A549 (cell line): ENCODE results near the gene HS6ST3. TPM values are rescaled to one million over a fixed set of nuclear protein-coding genes. Genes with fewer than 3 reads are reported as not detected.

Experiments used
- ATAC-seq, 2 experiments: fragments of 200-7000 bp in 1 of 2; fragments of >200 bp in 1 of 2; cut with Nextera tagmentation in 1 of 2; cut with Tn5 transposase in 1 of 2; 3 replicates each; pipeline versions ENCODE4 v1.8.0 to v1.9.1; 2018 to 2020; ENCODE audit warnings: mild to moderate bottlenecking in 1 of 2, moderate library complexity in 1 of 2
- CTCF ChIA-PET: fragments of 300-600 bp; sonication (Branson Sonifier 250); formaldehyde crosslinking; extraction: SDS; loops from one replicate; lab custom pipeline; 2021; ENCODE audit warnings: antibody characterized with exemption, inconsistent platforms; lab: Yijun Ruan, JAX
- POLR2A ChIA-PET: fragments of 350-600 bp; formaldehyde crosslinking; extraction: SDS; loops from one replicate; lab custom pipeline; 2021; ENCODE audit warnings: antibody characterized with exemption, inconsistent platforms; lab: Yijun Ruan, JAX
- DNase-seq, 2 experiments: peaks; one replicate each; pipeline versions ENCODE4 v3.0.0 to v3.0.0-alpha.2; 2011 to 2016; ENCODE audit warnings: low read depth in 1 of 2, low spot score in 1 of 2
- FAIRE-seq: peaks from 2 replicates; lab custom pipeline; 2011; peaks lifted over from hg19 to GRCh38; lab: Jason Lieb, UNC
- H3K27ac ChIP-seq, 2 experiments: fragments of >200 bp; sonication (Bioruptor Twin); formaldehyde crosslinking; 3 replicates each; pipeline ENCODE4 v1.5.1; 2016 to 2017
- H3K4me1 ChIP-seq: fragments of >200 bp; sonication (Bioruptor Twin); formaldehyde crosslinking; 3 replicates; pipeline ENCODE4 v1.6.1; 2016
- H3K4me2 ChIP-seq: fragments of >200 bp; sonication (Bioruptor Twin); formaldehyde crosslinking; 3 replicates; pipeline ENCODE4 v1.6.1; 2016
- H3K4me3 ChIP-seq: fragments of >200 bp; sonication (Bioruptor Twin); formaldehyde crosslinking; 3 replicates; pipeline ENCODE4 v1.5.1; 2016
- H3K9me3 ChIP-seq: fragments of >200 bp; sonication (Bioruptor Twin); formaldehyde crosslinking; 3 replicates; pipeline ENCODE4 v1.6.1; 2016
- BCL3 ChIP-seq: fragments of >200 bp; sonication (Bioruptor Twin); formaldehyde crosslinking; IDR thresholded peaks from 3 replicates; pipeline ENCODE4 v1.6.1; 2016
- CBX2 ChIP-seq: fragments of 200-600 bp; sonication (generic); IDR thresholded peaks from 2 replicates; pipeline ENCODE4 v1.6.1; 2016; ENCODE audit warnings: low read depth, mild to moderate bottlenecking, borderline replicate concordance
- CBX8 ChIP-seq: fragments of 200-600 bp; sonication (generic); IDR thresholded peaks from 2 replicates; pipeline ENCODE4 v1.6.1; 2016
- CHD2 ChIP-seq: fragments of 150-350 bp; IDR thresholded peaks from 2 replicates; pipeline ENCODE4 v1.6.1; 2014; ENCODE audit warnings: low read length; ENCODE audit not compliant: partially characterized antibody
- CHD4 ChIP-seq: fragments of 200-600 bp; sonication (generic); IDR thresholded peaks from 2 replicates; pipeline ENCODE4 v1.6.1; 2016; ENCODE audit warnings: antibody characterized with exemption, mild to moderate bottlenecking, borderline replicate concordance
- EHF ChIP-seq: fragments of 250-450 bp; sonication (Bioruptor Pico); IDR thresholded peaks from 2 replicates; pipeline ENCODE4 v1.5.0; 2020; ENCODE audit warnings: mild to moderate bottlenecking
- EP300 ChIP-seq, 2 experiments: fragments of >200 bp; sonication (Bioruptor Twin); formaldehyde crosslinking; IDR thresholded peaks; 2 replicates in 1 of 2; 3 replicates in 1 of 2; pipeline ENCODE4 v1.6.1; 2016 to 2017
- ESRRA ChIP-seq: fragments of 150-350 bp; IDR thresholded peaks from 2 replicates; pipeline ENCODE4 v1.6.1; 2014; ENCODE audit warnings: mild to moderate bottlenecking, low read length, borderline replicate concordance
- FOSL2 ChIP-seq, 2 experiments: fragments of 450-650 bp in 1 of 2; fragments of >200 bp in 1 of 2; sonication (Bioruptor Twin) in 1 of 2; formaldehyde crosslinking; IDR thresholded peaks; 2 replicates each; pipeline versions ENCODE4 v1.5.0 to v1.6.1; 2016 to 2020; ENCODE audit warnings: mild to moderate bottlenecking in 1 of 2, moderate library complexity in 1 of 2
- FOXS1 ChIP-seq: fragments of 250-450 bp; sonication (Bioruptor Pico); IDR thresholded peaks from 2 replicates; pipeline ENCODE4 v1.5.0; 2020; ENCODE audit warnings: mild to moderate bottlenecking, moderate library complexity
- GATA3 ChIP-seq: IDR thresholded peaks from 2 replicates; pipeline ENCODE4 v1.6.1; 2012; ENCODE audit warnings: borderline replicate concordance
- HDAC2 ChIP-seq: fragments of 200-600 bp; sonication (generic); IDR thresholded peaks from 2 replicates; pipeline ENCODE4 v1.6.1; 2016
- HEYL ChIP-seq: fragments of 250-450 bp; sonication (Bioruptor Pico); IDR thresholded peaks from 2 replicates; pipeline ENCODE4 v1.8.0; 2021; ENCODE audit warnings: mild to moderate bottlenecking, moderate library complexity
- HOXB13 ChIP-seq: fragments of 250-450 bp; sonication (Bioruptor Pico); IDR thresholded peaks from 2 replicates; pipeline ENCODE4 v1.5.0; 2020; ENCODE audit warnings: low read depth, mild to moderate bottlenecking, moderate library complexity
- JUNB ChIP-seq: fragments of >200 bp; sonication (Bioruptor Twin); formaldehyde crosslinking; IDR thresholded peaks from 2 replicates; pipeline ENCODE4 v1.6.1; 2016
- KDM5A ChIP-seq: fragments of 200-600 bp; sonication (generic); IDR thresholded peaks from 2 replicates; pipeline ENCODE4 v1.6.1; 2016; ENCODE audit warnings: antibody characterized with exemption, mild to moderate bottlenecking
- MAFK ChIP-seq: fragments of 450-650 bp; IDR thresholded peaks from 2 replicates; pipeline ENCODE4 v1.6.1; 2014; ENCODE audit not compliant: partially characterized antibody
- NPAS2 ChIP-seq: fragments of 250-450 bp; sonication (Bioruptor Pico); IDR thresholded peaks from 2 replicates; pipeline ENCODE4 v1.8.0; 2022; ENCODE audit warnings: mild to moderate bottlenecking, moderate library complexity, borderline replicate concordance
- NR3C1 ChIP-seq: fragments of >200 bp; sonication (Bioruptor Twin); formaldehyde crosslinking; IDR thresholded peaks from 3 replicates; pipeline ENCODE4 v1.6.1; 2017
- PBX3 ChIP-seq: IDR thresholded peaks from 2 replicates; pipeline ENCODE4 v1.6.1; 2012
- PHF8 ChIP-seq: fragments of 200-600 bp; sonication (generic); IDR thresholded peaks from 2 replicates; pipeline ENCODE4 v1.6.1; 2016; ENCODE audit warnings: low read depth, mild to moderate bottlenecking, antibody characterized with exemption, moderate library complexity, borderline replicate concordance
- RARB ChIP-seq: fragments of 250-450 bp; sonication (Bioruptor Pico); IDR thresholded peaks from 2 replicates; pipeline ENCODE4 v1.8.0; 2021; ENCODE audit warnings: mild to moderate bottlenecking, moderate library complexity
- RFX5 ChIP-seq: fragments of 450-650 bp; IDR thresholded peaks from 2 replicates; pipeline ENCODE4 v1.7.1; 2014; ENCODE audit warnings: antibody characterized with exemption, mild to moderate bottlenecking, moderate library complexity
- TP53 ChIP-seq: fragments of 250-450 bp; sonication (Bioruptor Pico); IDR thresholded peaks from 2 replicates; pipeline ENCODE4 v1.5.0; 2021; ENCODE audit warnings: mild to moderate bottlenecking, moderate library complexity
- ZC3H11A ChIP-seq: fragments of 450-650 bp; IDR thresholded peaks from 2 replicates; pipeline ENCODE4 v1.6.1; 2014; ENCODE audit warnings: antibody characterized with exemption, mild to moderate bottlenecking
- ZNF302 ChIP-seq: fragments of 250-450 bp; sonication (Bioruptor Pico); IDR thresholded peaks from 2 replicates; pipeline ENCODE4 v1.9.0; 2021; ENCODE audit warnings: inconsistent platforms, mild to moderate bottlenecking, moderate library complexity
- WGBS: methylation state at CpG from one replicate; pipeline ENCODE4 v1.1.6; 2017; ENCODE audit errors: missing lambda C conversion rate; 5-methylcytosine and 5-hydroxymethylcytosine counted together
- polyA plus RNA-seq, 4 experiments: library from polyadenylated mRNA; depleted of rRNA in 3 of 4; stranded (reverse); fragments of >200 nt; fragmentation: RNase III in 1 of 4; extraction: RNeasy Plus Mini Kit Qiagen cat#74134 plus additional on column Dnase treatment in 1 of 4; gene quantifications; 2 replicates in 3 of 4; 3 replicates in 1 of 4; pipeline ENCODE4 v1.2.3, GENCODE V29; 2011 to 2017
- TF ChIP-seq, protein P1 (sequence below): fragments of 450-650 bp; IDR thresholded peaks from 2 replicates; pipeline ENCODE4 v1.6.1; 2014; ENCODE audit warnings: antibody characterized with exemption
- TF ChIP-seq, protein P2 (sequence below): IDR thresholded peaks from 2 replicates; pipeline ENCODE4 v1.6.1; 2012

HS6ST3 gene
- polyA plus RNA-seq, 2 of the 4 experiments (the other 2 are of a cell fraction): not detected

GRCh38 chr13:96308568-96308967 lies 218.7 kb downstream of the HS6ST3 start:
- DNase-seq: no peak
- TF ChIP-seq HEYL (no peak), EHF (CRISPR knock-in tag) (no peak), ZC3H11A (no peak), GATA3 (no peak), NPAS2 (CRISPR knock-in tag) (no peak), FOXS1 (CRISPR knock-in tag) (no peak), KDM5A (no peak), CHD4 (no peak), HDAC2 (no peak), EP300 (IDR thresholded peaks at IDR 0.05) (no peak), CBX8 (no peak), RARB (CRISPR knock-in tag) (no peak), PHF8 (no peak)
- TF ChIP-seq, protein P1, sequence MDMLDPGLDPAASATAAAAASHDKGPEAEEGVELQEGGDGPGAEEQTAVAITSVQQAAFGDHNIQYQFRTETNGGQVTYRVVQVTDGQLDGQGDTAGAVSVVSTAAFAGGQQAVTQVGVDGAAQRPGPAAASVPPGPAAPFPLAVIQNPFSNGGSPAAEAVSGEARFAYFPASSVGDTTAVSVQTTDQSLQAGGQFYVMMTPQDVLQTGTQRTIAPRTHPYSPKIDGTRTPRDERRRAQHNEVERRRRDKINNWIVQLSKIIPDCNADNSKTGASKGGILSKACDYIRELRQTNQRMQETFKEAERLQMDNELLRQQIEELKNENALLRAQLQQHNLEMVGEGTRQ: no peak
- TF ChIP-seq, protein P2, sequence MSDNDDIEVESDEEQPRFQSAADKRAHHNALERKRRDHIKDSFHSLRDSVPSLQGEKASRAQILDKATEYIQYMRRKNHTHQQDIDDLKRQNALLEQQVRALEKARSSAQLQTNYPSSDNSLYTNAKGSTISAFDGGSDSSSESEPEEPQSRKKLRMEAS: no peak
- no peak for ATAC-seq
- Histone ChIP-seq H3K27ac (no peak overlapping the region), H3K9me3 (no peaks in the 10 kb centered on the region), H3K4me3 (no peak overlapping the region), H3K4me2 (no peak overlapping the region), H3K4me1 (no peaks in the 10 kb centered on the region)
- FAIRE-seq: no peak
- CTCF ChIA-PET: no interaction called here
- WGBS: 12% methylated on average over 3 of the region's 3 CpGs
- POLR2A ChIA-PET: no interaction called here

DNA sequence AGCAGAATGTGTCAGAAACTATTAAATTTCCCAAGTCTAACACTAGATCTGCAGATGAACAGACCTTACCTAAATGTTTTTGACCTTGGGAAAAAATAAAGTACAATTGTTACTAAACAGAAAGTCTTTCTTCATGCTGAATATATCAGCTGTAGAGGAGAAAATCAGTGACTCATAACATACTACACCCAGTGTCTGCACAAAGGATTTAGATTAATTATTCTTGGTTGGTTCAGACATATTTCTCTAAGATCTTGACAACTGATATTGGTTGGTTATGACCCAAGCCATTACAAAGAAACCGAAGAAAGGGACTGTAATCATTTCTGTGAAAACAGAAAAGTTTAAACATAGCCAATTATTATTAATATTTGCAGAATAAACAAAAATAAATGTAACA lies 225.1 kb downstream of the HS6ST3 start:
- Histone ChIP-seq H3K4me3 (no peak overlapping the region), H3K4me2 (no peak overlapping the region), H3K4me1 (no peaks in the 10 kb centered on the region), H3K27ac (no peak overlapping the region), H3K9me3 (no peaks in the 10 kb centered on the region)
- DNase-seq (no peak), ATAC-seq (no peak), FAIRE-seq (no peak)
- CTCF ChIA-PET: no interaction called here
- 0% methylated on average over 1 of the region's 1 CpG for WGBS
- TF ChIP-seq FOSL2 (IDR thresholded peaks at IDR 0.05) (no peak), FOSL2 (CRISPR knock-in tag; IDR thresholded peaks at IDR 0.05) (no peak), CBX2 (no peak), CBX8 (no peak), CHD2 (no peak), PBX3 (no peak), MAFK (no peak), NR3C1 (no peak), RFX5 (no peak), HEYL (no peak), HOXB13 (CRISPR knock-in tag) (no peak), JUNB (no peak), BCL3 (no peak), ZNF302 (CRISPR knock-in tag) (no peak), TP53 (CRISPR knock-in tag) (no peak), ESRRA (no peak)
- POLR2A ChIA-PET: no interaction called here
